AG09309 (cell line): ENCODE results near the gene LRRC73.
A peak's percentile ranks its signal among the peaks of the same experiment; 100 is the strongest.

Experiments used
- DNase-seq: peaks from one replicate; pipeline ENCODE4 v3.0.0-alpha.2; 2010; ENCODE audit warnings: low read depth
- H3K4me3 ChIP-seq: 2 replicates; pipeline ENCODE4 v1.5.1; 2011; ENCODE audit warnings: mild to moderate bottlenecking, low read depth, low read length, moderate library complexity; ENCODE audit not compliant: control insufficient read depth
- CTCF ChIP-seq: IDR thresholded peaks from 2 replicates; pipeline ENCODE4 v1.5.1; 2011; ENCODE audit warnings: mild to moderate bottlenecking, low read depth, low read length, inconsistent platforms; ENCODE audit not compliant: insufficient read depth, control insufficient read depth; ENCODE audit errors: missing control alignments

LRRC73 gene

GRCh38 chr6:43492673-43493072 lies 17.5 kb downstream of the LRRC73 start:
- peak overlapping the region; percentile 10; the same call in 1 of the 2 replicates for H3K4me3 ChIP-seq
- TF ChIP-seq CTCF: no peak
- no peak for DNase-seq

DNA sequence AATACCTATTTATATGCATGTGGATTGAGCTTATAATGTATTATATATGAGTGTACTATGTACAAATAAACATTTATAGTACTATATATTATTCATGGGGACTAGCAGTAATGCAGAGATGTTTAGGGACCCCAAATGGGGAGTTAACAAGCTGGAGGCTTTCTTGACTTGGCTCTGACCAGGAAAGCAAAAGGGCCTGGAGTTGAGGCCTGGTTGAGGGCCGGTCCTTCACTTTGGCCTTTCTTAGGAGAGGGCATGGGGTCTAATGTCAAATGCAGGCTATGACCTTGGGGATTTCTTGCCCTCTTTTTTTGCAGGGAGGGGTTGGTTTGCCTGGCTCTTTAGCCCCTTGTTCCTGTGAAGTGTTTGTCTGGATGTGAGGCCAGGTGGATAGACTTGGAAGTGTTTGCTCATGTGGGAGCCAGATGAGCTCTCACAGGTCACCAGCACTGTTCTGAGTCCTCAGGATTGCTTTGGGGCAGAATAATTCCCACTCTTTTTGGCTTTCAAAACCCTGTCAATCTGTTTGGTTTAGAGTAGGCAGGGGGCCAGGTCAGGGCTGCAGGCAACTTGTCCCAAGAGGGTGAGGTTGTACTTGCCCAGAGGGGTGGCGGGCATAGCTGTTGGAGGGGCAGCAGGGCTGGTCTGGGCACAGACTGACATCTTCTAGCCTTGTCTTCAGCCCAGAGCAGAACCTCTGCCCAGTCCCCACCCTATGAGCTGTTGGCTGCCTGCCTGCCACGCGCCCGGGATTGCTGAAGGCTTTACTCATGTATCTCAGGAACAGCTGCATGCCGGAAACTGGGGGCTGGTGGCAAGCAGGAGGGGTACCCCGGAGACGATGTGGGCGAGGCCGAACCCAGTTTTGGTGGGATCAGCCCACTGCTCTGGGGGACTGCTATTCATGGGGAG lies 18.1 kb downstream of the LRRC73 start:
- H3K4me3 ChIP-seq: peak overlapping the region; percentile 10; the same call in 1 of the 2 replicates
- no peak for TF ChIP-seq CTCF
- no peak for DNase-seq

GRCh38 chr6:43490523-43490939 lies 19.6 kb downstream of the LRRC73 start:
- H3K4me3 ChIP-seq: no peak overlapping the region
- TF ChIP-seq CTCF: no peak
- no peak for DNase-seq

DNA sequence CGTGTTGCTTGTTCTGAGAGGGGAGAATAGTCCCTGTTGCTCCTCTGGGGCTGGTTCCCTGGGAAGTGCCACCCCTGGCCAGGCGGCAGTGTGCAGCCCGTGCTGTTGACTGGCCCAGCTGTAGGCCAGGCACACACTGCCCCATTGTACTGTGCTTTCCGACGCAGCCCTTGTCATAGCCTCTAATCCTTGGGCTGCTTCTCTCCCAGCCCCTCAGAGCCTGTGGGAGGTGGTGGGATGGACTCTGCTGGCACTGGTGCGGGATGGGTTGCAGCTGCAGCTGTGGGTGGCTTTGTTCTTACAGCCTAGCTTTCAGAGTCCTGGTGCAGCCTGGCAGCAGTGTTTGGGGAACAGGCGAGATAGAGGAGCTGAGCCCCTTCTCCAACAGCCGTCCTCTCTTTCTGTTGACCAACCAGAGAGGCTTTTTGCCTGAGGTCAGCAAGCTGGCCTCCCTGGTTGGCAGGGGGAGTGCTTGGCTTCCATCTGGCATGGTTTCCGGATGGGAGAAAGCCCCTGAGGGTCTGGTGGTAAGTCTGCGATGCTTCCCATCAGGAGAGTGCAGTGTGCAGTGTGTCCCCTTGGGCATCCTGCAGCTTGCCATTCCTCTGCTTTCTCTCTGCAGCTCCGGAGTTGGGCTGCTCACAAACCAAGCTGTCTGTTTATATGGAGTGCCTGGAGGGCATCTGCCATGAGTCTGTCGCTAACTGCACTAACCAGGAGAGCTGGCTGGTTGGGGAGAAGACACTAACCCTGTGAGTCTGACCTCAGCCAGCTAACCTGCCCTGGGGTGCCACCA lies 20.7 kb downstream of the LRRC73 start:
- DNase-seq: no peak
- no peak overlapping the region for H3K4me3 ChIP-seq

GRCh38 chr6:43488667-43489276 lies 21.4 kb downstream of the LRRC73 start:
- no peak for TF ChIP-seq CTCF
- DNase-seq: no peak
- no peak overlapping the region for H3K4me3 ChIP-seq

More for the DNA sequence above, 20.7 kb downstream of the LRRC73 start:
- TF ChIP-seq CTCF: no peak

- H3K4me3 ChIP-seq: no peak overlapping the region
- TF ChIP-seq CTCF: no peak
- no peak for DNase-seq
These were observed 28.4 kb downstream of the LRRC73 start for GRCh38 chr6:43481591-43482236.
